ENCODE measurements around the gene PAM.

PAM gene

DNA sequence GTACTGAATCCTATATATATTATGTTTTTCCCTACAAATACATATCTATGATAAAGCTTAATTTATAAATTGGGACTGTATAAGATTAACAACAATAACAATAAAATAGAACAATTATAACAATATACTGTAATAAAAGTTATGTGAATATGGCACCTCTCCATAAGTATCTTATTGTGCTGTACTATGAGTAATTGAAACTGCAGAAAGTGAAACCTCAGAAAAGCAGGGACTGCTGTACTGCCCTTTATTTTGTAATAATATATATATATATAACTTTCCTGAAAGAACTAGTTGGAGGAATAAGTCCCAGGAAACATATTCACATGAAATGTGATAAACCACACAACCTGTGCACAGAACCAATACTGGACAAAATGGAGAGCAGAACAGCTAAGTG, 77.3 kb downstream of the PAM start:
- ATAC-seq = no peak
- TF ChIP-seq, protein P1, sequence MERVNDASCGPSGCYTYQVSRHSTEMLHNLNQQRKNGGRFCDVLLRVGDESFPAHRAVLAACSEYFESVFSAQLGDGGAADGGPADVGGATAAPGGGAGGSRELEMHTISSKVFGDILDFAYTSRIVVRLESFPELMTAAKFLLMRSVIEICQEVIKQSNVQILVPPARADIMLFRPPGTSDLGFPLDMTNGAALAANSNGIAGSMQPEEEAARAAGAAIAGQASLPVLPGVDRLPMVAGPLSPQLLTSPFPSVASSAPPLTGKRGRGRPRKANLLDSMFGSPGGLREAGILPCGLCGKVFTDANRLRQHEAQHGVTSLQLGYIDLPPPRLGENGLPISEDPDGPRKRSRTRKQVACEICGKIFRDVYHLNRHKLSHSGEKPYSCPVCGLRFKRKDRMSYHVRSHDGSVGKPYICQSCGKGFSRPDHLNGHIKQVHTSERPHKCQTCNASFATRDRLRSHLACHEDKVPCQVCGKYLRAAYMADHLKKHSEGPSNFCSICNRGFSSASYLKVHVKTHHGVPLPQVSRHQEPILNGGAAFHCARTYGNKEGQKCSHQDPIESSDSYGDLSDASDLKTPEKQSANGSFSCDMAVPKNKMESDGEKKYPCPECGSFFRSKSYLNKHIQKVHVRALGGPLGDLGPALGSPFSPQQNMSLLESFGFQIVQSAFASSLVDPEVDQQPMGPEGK (CRISPR knock-in tag; IDR thresholded peaks at IDR 0.05; ENCODE audit: borderline replicate concordance) = no peak
- TF ChIP-seq OSR1 (CRISPR knock-in tag; IDR thresholded peaks at IDR 0.05) = no peak

DNA sequence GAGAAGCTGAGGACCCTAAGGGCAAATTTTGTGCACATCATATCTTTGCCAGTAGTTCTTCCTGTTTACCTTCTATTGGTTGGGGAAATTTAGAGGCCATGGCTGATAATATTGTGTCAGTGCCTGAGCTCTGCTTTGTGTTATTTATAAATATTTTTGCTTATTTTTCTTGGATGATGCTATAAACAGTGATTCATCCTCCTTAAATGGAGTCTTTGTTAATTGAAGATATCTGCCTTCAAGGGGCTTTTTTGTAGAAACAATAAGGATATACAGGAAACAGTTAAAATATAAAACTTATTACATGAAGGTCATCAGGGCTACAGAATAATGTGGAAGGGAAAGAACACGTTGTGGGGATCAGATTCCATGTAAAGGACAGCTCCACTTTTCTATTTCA, 78.0 kb downstream of the PAM start:
- no peak for ATAC-seq
- no peak for TF ChIP-seq TOX (CRISPR knock-in tag; IDR thresholded peaks at IDR 0.05; ENCODE audit: borderline replicate concordance)
- no peak for TF ChIP-seq ZC3H10 (CRISPR knock-in tag; IDR thresholded peaks at IDR 0.05)
- no peak for TF ChIP-seq ARNTL (CRISPR knock-in tag; IDR thresholded peaks at IDR 0.05; ENCODE audit: borderline replicate concordance, low read depth)
- no peak for TF ChIP-seq GLIS3 (CRISPR knock-in tag; IDR thresholded peaks at IDR 0.05)
- TF ChIP-seq PPARA (CRISPR knock-in tag; IDR thresholded peaks at IDR 0.05; ENCODE audit: borderline replicate concordance) = no peak
- TF ChIP-seq, protein P1 (CRISPR knock-in tag; IDR thresholded peaks at IDR 0.05; ENCODE audit: borderline replicate concordance) = no peak
- TF ChIP-seq ESRRG (CRISPR knock-in tag; IDR thresholded peaks at IDR 0.05) = no peak
- TF ChIP-seq CSDC2 (CRISPR knock-in tag; IDR thresholded peaks at IDR 0.05) = no peak
- TF ChIP-seq ZNF8 (CRISPR knock-in tag; IDR thresholded peaks at IDR 0.05) = no peak
- TF ChIP-seq, protein P2, sequence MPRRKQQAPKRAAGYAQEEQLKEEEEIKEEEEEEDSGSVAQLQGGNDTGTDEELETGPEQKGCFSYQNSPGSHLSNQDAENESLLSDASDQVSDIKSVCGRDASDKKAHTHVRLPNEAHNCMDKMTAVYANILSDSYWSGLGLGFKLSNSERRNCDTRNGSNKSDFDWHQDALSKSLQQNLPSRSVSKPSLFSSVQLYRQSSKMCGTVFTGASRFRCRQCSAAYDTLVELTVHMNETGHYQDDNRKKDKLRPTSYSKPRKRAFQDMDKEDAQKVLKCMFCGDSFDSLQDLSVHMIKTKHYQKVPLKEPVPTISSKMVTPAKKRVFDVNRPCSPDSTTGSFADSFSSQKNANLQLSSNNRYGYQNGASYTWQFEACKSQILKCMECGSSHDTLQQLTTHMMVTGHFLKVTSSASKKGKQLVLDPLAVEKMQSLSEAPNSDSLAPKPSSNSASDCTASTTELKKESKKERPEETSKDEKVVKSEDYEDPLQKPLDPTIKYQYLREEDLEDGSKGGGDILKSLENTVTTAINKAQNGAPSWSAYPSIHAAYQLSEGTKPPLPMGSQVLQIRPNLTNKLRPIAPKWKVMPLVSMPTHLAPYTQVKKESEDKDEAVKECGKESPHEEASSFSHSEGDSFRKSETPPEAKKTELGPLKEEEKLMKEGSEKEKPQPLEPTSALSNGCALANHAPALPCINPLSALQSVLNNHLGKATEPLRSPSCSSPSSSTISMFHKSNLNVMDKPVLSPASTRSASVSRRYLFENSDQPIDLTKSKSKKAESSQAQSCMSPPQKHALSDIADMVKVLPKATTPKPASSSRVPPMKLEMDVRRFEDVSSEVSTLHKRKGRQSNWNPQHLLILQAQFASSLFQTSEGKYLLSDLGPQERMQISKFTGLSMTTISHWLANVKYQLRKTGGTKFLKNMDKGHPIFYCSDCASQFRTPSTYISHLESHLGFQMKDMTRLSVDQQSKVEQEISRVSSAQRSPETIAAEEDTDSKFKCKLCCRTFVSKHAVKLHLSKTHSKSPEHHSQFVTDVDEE (CRISPR knock-in tag; IDR thresholded peaks at IDR 0.05) = no peak
- TF ChIP-seq, protein P3, sequence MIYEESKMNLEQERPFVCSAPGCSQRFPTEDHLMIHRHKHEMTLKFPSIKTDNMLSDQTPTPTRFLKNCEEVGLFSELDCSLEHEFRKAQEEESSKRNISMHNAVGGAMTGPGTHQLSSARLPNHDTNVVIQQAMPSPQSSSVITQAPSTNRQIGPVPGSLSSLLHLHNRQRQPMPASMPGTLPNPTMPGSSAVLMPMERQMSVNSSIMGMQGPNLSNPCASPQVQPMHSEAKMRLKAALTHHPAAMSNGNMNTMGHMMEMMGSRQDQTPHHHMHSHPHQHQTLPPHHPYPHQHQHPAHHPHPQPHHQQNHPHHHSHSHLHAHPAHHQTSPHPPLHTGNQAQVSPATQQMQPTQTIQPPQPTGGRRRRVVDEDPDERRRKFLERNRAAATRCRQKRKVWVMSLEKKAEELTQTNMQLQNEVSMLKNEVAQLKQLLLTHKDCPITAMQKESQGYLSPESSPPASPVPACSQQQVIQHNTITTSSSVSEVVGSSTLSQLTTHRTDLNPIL (CRISPR knock-in tag; IDR thresholded peaks at IDR 0.05; ENCODE audit: low read depth) = no peak
- TF ChIP-seq SNAI2 (CRISPR knock-in tag; IDR thresholded peaks at IDR 0.05) = no peak
- no peak for TF ChIP-seq ZFP30 (CRISPR knock-in tag; IDR thresholded peaks at IDR 0.05)

DNA sequence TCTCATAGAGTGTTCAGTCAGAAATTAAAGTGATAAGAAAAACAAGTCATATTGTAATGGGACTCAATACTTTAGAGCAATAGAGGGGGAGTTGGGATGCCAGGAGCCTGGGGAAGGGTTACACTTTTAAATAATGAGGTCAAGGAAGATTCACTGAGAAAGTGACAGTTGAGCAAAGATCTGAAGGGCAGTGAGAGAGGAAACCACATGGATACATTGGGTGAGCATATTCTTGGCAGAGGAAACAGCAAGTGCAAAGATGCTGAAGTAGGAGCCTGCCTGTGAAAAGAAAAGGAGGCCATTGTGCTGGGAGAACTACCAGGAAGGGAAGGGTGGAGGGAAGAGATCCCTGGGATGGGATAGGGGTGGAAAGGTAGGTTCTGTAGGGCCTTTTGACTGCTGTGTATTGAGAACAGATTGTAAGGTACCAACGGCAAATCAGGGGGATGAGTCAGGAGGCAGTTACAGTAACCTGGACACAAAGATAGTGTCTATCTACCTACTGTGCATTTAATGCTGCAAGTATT, 79.4 kb downstream of the PAM start:
- no peak for ATAC-seq
- TF ChIP-seq ZFP30 (CRISPR knock-in tag; IDR thresholded peaks at IDR 0.05) (no peak), OSR1 (CRISPR knock-in tag; IDR thresholded peaks at IDR 0.05) (no peak), ZNF8 (CRISPR knock-in tag; IDR thresholded peaks at IDR 0.05) (no peak), CSDC2 (CRISPR knock-in tag; IDR thresholded peaks at IDR 0.05) (no peak), BACH2 (CRISPR knock-in tag; IDR thresholded peaks at IDR 0.05; ENCODE audit: borderline replicate concordance) (no peak), ESRRG (CRISPR knock-in tag; IDR thresholded peaks at IDR 0.05) (no peak), TOX (CRISPR knock-in tag; IDR thresholded peaks at IDR 0.05; ENCODE audit: borderline replicate concordance) (no peak), PPARA (CRISPR knock-in tag; IDR thresholded peaks at IDR 0.05; ENCODE audit: borderline replicate concordance) (no peak), TCF4 (CRISPR knock-in tag; IDR thresholded peaks at IDR 0.05; ENCODE audit: borderline replicate concordance) (no peak), GLIS3 (CRISPR knock-in tag; IDR thresholded peaks at IDR 0.05) (no peak), ZFP3 (CRISPR knock-in tag; IDR thresholded peaks at IDR 0.05) (no peak), SNAI2 (CRISPR knock-in tag; IDR thresholded peaks at IDR 0.05) (no peak), ZC3H10 (CRISPR knock-in tag; IDR thresholded peaks at IDR 0.05) (no peak), ISL1 (CRISPR knock-in tag; IDR thresholded peaks at IDR 0.05) (no peak)
- TF ChIP-seq, protein P3 (CRISPR knock-in tag; IDR thresholded peaks at IDR 0.05; ENCODE audit: low read depth) = no peak
- TF ChIP-seq, protein P2 (CRISPR knock-in tag; IDR thresholded peaks at IDR 0.05) = no peak
- TF ChIP-seq, protein P4, sequence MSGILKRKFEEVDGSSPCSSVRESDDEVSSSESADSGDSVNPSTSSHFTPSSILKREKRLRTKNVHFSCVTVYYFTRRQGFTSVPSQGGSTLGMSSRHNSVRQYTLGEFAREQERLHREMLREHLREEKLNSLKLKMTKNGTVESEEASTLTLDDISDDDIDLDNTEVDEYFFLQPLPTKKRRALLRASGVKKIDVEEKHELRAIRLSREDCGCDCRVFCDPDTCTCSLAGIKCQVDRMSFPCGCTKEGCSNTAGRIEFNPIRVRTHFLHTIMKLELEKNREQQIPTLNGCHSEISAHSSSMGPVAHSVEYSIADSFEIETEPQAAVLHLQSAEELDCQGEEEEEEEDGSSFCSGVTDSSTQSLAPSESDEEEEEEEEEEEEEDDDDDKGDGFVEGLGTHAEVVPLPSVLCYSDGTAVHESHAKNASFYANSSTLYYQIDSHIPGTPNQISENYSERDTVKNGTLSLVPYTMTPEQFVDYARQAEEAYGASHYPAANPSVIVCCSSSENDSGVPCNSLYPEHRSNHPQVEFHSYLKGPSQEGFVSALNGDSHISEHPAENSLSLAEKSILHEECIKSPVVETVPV (CRISPR knock-in tag; IDR thresholded peaks at IDR 0.05) = no peak
- TF ChIP-seq, protein P5, sequence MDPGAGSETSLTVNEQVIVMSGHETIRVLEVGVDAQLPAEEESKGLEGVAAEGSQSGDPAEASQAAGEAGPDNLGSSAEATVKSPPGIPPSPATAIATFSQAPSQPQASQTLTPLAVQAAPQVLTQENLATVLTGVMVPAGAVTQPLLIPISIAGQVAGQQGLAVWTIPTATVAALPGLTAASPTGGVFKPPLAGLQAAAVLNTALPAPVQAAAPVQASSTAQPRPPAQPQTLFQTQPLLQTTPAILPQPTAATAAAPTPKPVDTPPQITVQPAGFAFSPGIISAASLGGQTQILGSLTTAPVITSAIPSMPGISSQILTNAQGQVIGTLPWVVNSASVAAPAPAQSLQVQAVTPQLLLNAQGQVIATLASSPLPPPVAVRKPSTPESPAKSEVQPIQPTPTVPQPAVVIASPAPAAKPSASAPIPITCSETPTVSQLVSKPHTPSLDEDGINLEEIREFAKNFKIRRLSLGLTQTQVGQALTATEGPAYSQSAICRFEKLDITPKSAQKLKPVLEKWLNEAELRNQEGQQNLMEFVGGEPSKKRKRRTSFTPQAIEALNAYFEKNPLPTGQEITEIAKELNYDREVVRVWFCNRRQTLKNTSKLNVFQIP (CRISPR knock-in tag; IDR thresholded peaks at IDR 0.05; ENCODE audit: borderline replicate concordance, low read depth) = no peak

Measured in SK-N-SH treated with all-trans-retinoic acid at 6 μM for 48 hours (cell line).